Gastrocnemius medialis (tissue), 4 donors: ENCODE results near the gene ACSS2.

Source experiments
- POLR2A ChIP-seq, 2 donors: fragments of 450-650 bp; IDR thresholded peaks; one replicate each; pipeline ENCODE4 v1.6.1; 2017; ENCODE audit warnings: antibody characterized with exemption in 2 of 2, mild to moderate bottlenecking in 2 of 2, moderate library complexity in 2 of 2
- TF ChIP-seq, protein P1 (sequence below), 5 experiments: fragments of 450-650 bp in 3 of 5; fragments of 200-600 bp in 2 of 5; sonication (generic) in 2 of 5; IDR thresholded peaks in 4 of 5; conservative IDR thresholded peaks in 1 of 5; 1 replicate in 4 of 5; 2 replicates in 1 of 5; pipeline ENCODE4 v1.5.1; 2016 to 2019; ENCODE audit warnings: antibody characterized with exemption in 5 of 5, mild to moderate bottlenecking in 3 of 5, moderate library complexity in 3 of 5

DNA sequence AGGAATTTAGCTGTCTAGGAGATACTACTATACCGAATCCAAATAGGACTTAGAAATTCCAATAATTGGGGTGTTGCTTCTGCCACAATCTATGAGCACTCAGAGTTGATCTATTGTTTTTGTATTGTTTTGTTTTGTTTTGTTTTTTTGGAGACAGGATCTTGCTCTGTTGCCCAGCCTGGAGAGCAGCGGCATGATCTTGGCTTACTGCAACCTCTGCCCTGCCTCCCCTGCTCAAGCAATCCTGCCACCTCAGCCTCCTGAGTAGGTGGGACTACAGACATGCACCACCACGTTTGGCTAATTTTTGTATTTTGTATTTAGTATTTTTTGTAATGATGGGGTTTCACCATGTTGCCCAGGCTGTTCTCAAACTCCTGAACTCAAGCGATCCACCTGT, 7.4 kb downstream of the ACSS2 start:
- TF ChIP-seq, protein P1, sequence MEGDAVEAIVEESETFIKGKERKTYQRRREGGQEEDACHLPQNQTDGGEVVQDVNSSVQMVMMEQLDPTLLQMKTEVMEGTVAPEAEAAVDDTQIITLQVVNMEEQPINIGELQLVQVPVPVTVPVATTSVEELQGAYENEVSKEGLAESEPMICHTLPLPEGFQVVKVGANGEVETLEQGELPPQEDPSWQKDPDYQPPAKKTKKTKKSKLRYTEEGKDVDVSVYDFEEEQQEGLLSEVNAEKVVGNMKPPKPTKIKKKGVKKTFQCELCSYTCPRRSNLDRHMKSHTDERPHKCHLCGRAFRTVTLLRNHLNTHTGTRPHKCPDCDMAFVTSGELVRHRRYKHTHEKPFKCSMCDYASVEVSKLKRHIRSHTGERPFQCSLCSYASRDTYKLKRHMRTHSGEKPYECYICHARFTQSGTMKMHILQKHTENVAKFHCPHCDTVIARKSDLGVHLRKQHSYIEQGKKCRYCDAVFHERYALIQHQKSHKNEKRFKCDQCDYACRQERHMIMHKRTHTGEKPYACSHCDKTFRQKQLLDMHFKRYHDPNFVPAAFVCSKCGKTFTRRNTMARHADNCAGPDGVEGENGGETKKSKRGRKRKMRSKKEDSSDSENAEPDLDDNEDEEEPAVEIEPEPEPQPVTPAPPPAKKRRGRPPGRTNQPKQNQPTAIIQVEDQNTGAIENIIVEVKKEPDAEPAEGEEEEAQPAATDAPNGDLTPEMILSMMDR (IDR thresholded peaks at IDR 0.05 in 4 of 5, conservative IDR thresholded peaks at IDR 0.05 in 1 of 5): no peak
- no peak for TF ChIP-seq POLR2A (IDR thresholded peaks at IDR 0.05)
